KMS-11 (cell line): Measurements from ENCODE around the gene GPR155.

ENCODE experiments used
- H2AFZ ChIP-seq: fragments of 200-600 bp; sonication (generic); 2 replicates; pipeline ENCODE4 v1.6.1; 2016; ENCODE audit warnings: antibody characterized with exemption, mixed run types, low read depth
- H3K27ac ChIP-seq: fragments of 200-600 bp; sonication (generic); 2 replicates; pipeline ENCODE4 v1.6.1; 2016; ENCODE audit warnings: mild to moderate bottlenecking, mixed run types
- H3K27me3 ChIP-seq: fragments of 200-600 bp; sonication (generic); 2 replicates; pipeline ENCODE4 v1.6.1; 2017; ENCODE audit warnings: mild to moderate bottlenecking, low read depth, mixed run types, moderate library complexity; ENCODE audit not compliant: insufficient read depth
- H3K36me3 ChIP-seq: fragments of 200-600 bp; sonication (generic); 2 replicates; pipeline ENCODE4 v1.6.1; 2017; ENCODE audit warnings: mild to moderate bottlenecking, mixed run types; ENCODE audit not compliant: insufficient read depth
- H3K4me1 ChIP-seq: fragments of 200-600 bp; sonication (generic); 2 replicates; pipeline ENCODE4 v1.6.1; 2016; ENCODE audit warnings: mild to moderate bottlenecking, low read depth, mixed run types; ENCODE audit not compliant: poor library complexity, severe bottlenecking
- H3K4me2 ChIP-seq: fragments of 200-600 bp; sonication (generic); 2 replicates; pipeline ENCODE4 v1.7.0; 2016; ENCODE audit warnings: mild to moderate bottlenecking, mixed run types
- H3K4me3 ChIP-seq: fragments of 200-600 bp; sonication (generic); IDR thresholded peaks from 2 replicates; pipeline ENCODE4 v1.6.1; 2017; ENCODE audit warnings: low read depth, low read length, mixed read lengths; ENCODE audit not compliant: insufficient read depth
- H3K79me2 ChIP-seq: fragments of 200-600 bp; sonication (generic); 2 replicates; pipeline ENCODE4 v1.6.1; 2016; ENCODE audit warnings: low read depth, mixed run types; ENCODE audit not compliant: insufficient read depth
- H3K9ac ChIP-seq: fragments of 200-600 bp; sonication (generic); 2 replicates; pipeline ENCODE4 v1.6.1; 2016; ENCODE audit warnings: mild to moderate bottlenecking, mixed run types
- H4K20me1 ChIP-seq: fragments of 200-600 bp; sonication (generic); 2 replicates; pipeline ENCODE4 v1.6.1; 2016; ENCODE audit warnings: mild to moderate bottlenecking, mixed run types; ENCODE audit not compliant: insufficient read depth
- CTCF ChIP-seq: fragments of 200-600 bp; sonication (generic); conservative IDR thresholded peaks from 2 replicates; pipeline ENCODE4 v1.6.1; 2017; ENCODE audit warnings: low read depth, mild to moderate bottlenecking, antibody characterized with exemption, low read length, moderate library complexity, mixed read lengths

GPR155 gene

GRCh38 chr2:174446531-174446930, 40.3 kb downstream of the GPR155 start:
- TF ChIP-seq CTCF = no peak
- H3K9ac ChIP-seq = no peak overlapping the region
- H3K4me3 ChIP-seq = no peak overlapping the region
- no peak overlapping the region for H3K27ac ChIP-seq
- H3K4me1 ChIP-seq = peaks cover 12% of the 10 kb centered on the region
- H3K36me3 ChIP-seq = no peaks in the 10 kb centered on the region
- H3K79me2 ChIP-seq = no peaks in the 10 kb centered on the region
- H3K4me2 ChIP-seq = no peak overlapping the region
- H3K27me3 ChIP-seq = no peaks in the 10 kb centered on the region
- H2AFZ ChIP-seq = no peak overlapping the region
- H4K20me1 ChIP-seq = no peaks in the 10 kb centered on the region

- no peak overlapping the region for H3K4me2 ChIP-seq
- TF ChIP-seq CTCF = no peak
- no peak overlapping the region for H3K27ac ChIP-seq
- H3K36me3 ChIP-seq = no peaks in the 10 kb centered on the region
- H4K20me1 ChIP-seq = no peaks in the 10 kb centered on the region
- no peak overlapping the region for H3K9ac ChIP-seq
- H3K4me3 ChIP-seq = no peak overlapping the region
- peaks cover 4% of the 10 kb centered on the region for H3K4me1 ChIP-seq
- H3K79me2 ChIP-seq = no peaks in the 10 kb centered on the region
- H2AFZ ChIP-seq = no peak overlapping the region
- H3K27me3 ChIP-seq = no peaks in the 10 kb centered on the region
These were observed 41.6 kb downstream of the GPR155 start for GRCh38 chr2:174445248-174445647.

GRCh38 chr2:174444761-174445160, 42.1 kb downstream of the GPR155 start:
- no peak overlapping the region for H3K9ac ChIP-seq
- no peak for TF ChIP-seq CTCF
- H3K4me3 ChIP-seq = no peak overlapping the region
- H4K20me1 ChIP-seq = no peaks in the 10 kb centered on the region
- no peaks in the 10 kb centered on the region for H3K79me2 ChIP-seq
- no peak overlapping the region for H3K4me2 ChIP-seq
- H3K4me1 ChIP-seq = no peaks in the 10 kb centered on the region
- no peak overlapping the region for H3K27ac ChIP-seq
- H2AFZ ChIP-seq = no peak overlapping the region
- H3K27me3 ChIP-seq = no peaks in the 10 kb centered on the region
- no peaks in the 10 kb centered on the region for H3K36me3 ChIP-seq

GRCh38 chr2:174442546-174443510, 44.0 kb downstream of the GPR155 start:
- no peak overlapping the region for H2AFZ ChIP-seq
- H3K4me1 ChIP-seq = no peaks in the 10 kb centered on the region
- H3K36me3 ChIP-seq = no peaks in the 10 kb centered on the region
- H3K4me3 ChIP-seq = no peak overlapping the region
- H3K79me2 ChIP-seq = no peaks in the 10 kb centered on the region
- H3K27me3 ChIP-seq = no peaks in the 10 kb centered on the region
- no peaks in the 10 kb centered on the region for H4K20me1 ChIP-seq
- no peak overlapping the region for H3K9ac ChIP-seq
- H3K27ac ChIP-seq = no peak overlapping the region
- H3K4me2 ChIP-seq = no peak overlapping the region
- TF ChIP-seq CTCF = no peak
